Stimulated activated naive B cell treated with anti-CD40 and anti-IgM and Interleukin-4, amounts not matched to agents 10 μg/mL and 1 μg/mL and 100 μg/mL, for 72 hours (primary cell): ENCODE data around the gene NRXN3.

Experiments used
- ATAC-seq, 2 donors: fragments of 150-1000 bp; cut with Tn5 transposase; replicated peaks; 2 replicates each; pipeline ENCODE4 v1.10.0; 2021; ENCODE audit warnings: moderate library complexity in 1 of 2
- DNase-seq: peaks from one replicate; pipeline ENCODE4 v3.0.0; 2021
- H3K27ac Mint-ChIP-seq: one replicate; pipeline ENCODE4 v1.8.0; 2022; ENCODE audit warnings: mild to moderate bottlenecking, mixed read lengths
- H3K27me3 Mint-ChIP-seq, 2 donors: one replicate each; pipeline ENCODE4 v1.8.0; 2022; ENCODE audit warnings: mixed read lengths in 2 of 2
- H3K36me3 Mint-ChIP-seq, 2 donors: one replicate each; pipeline ENCODE4 v1.8.0; 2022; ENCODE audit warnings: mixed read lengths in 2 of 2, mild to moderate bottlenecking in 1 of 2
- H3K4me1 Mint-ChIP-seq, 2 donors: one replicate each; pipeline ENCODE4 v1.8.0; 2022; ENCODE audit warnings: mixed read lengths in 2 of 2, mild to moderate bottlenecking in 1 of 2
- H3K4me3 Mint-ChIP-seq, 2 donors: one replicate each; pipeline ENCODE4 v1.8.0; 2022; ENCODE audit warnings: mild to moderate bottlenecking in 2 of 2, mixed read lengths in 2 of 2, moderate library complexity in 1 of 2
- H3K9me3 Mint-ChIP-seq, 2 donors: one replicate each; pipeline ENCODE4 v1.8.0; 2022; ENCODE audit warnings: mixed read lengths in 2 of 2, mild to moderate bottlenecking in 1 of 2

NRXN3 gene

GRCh38 chr14:79453276-79453675, 1283.1 kb downstream of the NRXN3 start:
- Mint-ChIP-seq H3K27me3 (no peaks in the 10 kb centered on the region), H3K27ac (no peak overlapping the region), H3K9me3 (peaks cover 0 to 4% of the 10 kb centered on the region in 2 donors), H3K4me3 (no peak overlapping the region), H3K36me3 (no peaks in the 10 kb centered on the region), H3K4me1 (no peaks in the 10 kb centered on the region)
- no peak for ATAC-seq
- DNase-seq: no peak

DNA sequence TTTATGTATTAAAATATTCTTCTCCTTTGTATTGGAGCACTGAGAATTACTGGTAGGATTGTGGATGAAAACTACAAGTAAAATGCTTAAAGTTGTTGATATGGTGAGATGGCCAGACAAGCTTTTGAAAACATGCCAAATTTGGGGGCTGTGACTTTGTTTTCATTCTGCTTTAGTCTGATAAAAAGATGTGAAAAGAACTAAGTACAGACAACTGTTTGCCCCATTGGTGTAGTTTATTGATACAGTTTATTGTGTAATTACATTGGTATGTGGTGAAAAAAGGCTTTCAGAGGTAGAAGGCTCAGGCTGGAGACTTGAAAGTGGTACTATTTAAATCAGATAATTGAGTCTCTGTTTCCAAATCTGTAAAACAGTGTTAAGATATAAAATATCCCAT, 1294.3 kb downstream of the NRXN3 start:
- Mint-ChIP-seq H3K27me3 (no peaks in the 10 kb centered on the region), H3K4me1 (no peaks in the 10 kb centered on the region), H3K4me3 (no peak overlapping the region), H3K9me3 (no peaks in the 10 kb centered on the region), H3K36me3 (no peaks in the 10 kb centered on the region), H3K27ac (no peak overlapping the region)
- no peak for ATAC-seq
- no peak for DNase-seq

DNA sequence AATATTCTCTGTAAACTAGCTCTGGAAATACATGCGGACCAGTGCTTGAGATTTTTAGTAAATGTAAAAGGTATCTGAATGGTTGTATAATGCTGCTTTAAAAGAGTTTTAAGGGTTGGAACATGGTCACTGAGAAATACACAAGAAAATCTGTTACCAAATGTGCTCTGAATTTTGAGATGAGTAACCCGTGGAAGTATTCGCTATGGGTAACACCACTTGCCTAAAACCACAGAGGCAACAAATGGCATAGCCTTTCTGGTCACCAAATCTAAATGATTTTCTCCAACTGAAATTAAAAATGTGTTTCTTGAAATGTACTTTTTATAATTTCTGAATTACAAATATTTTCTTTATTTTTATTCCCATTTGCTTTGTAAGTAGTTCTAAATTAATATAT, 1295.5 kb downstream of the NRXN3 start:
- Mint-ChIP-seq H3K27me3 (no peaks in the 10 kb centered on the region), H3K4me3 (no peak overlapping the region), H3K4me1 (no peaks in the 10 kb centered on the region), H3K9me3 (no peaks in the 10 kb centered on the region), H3K27ac (no peak overlapping the region), H3K36me3 (no peaks in the 10 kb centered on the region)
- ATAC-seq (no peak), DNase-seq (no peak)

- H3K36me3 Mint-ChIP-seq: no peaks in the 10 kb centered on the region
- no peak overlapping the region for H3K4me3 Mint-ChIP-seq
- H3K27ac Mint-ChIP-seq: no peak overlapping the region
- H3K9me3 Mint-ChIP-seq: no peaks in the 10 kb centered on the region
- ATAC-seq (no peak), DNase-seq (no peak)
- H3K27me3 Mint-ChIP-seq: no peaks in the 10 kb centered on the region
- H3K4me1 Mint-ChIP-seq: no peaks in the 10 kb centered on the region
Observed at GRCh38 chr14:79466938-79467527, 1296.9 kb downstream of the NRXN3 start.

GRCh38 chr14:79467835-79468234, 1297.7 kb downstream of the NRXN3 start:
- Mint-ChIP-seq H3K4me1 (no peaks in the 10 kb centered on the region), H3K4me3 (no peak overlapping the region), H3K27ac (no peak overlapping the region), H3K36me3 (no peaks in the 10 kb centered on the region), H3K9me3 (peaks cover 0 to 2% of the 10 kb centered on the region in 2 donors), H3K27me3 (no peaks in the 10 kb centered on the region)
- ATAC-seq (no peak), DNase-seq (no peak)

DNA sequence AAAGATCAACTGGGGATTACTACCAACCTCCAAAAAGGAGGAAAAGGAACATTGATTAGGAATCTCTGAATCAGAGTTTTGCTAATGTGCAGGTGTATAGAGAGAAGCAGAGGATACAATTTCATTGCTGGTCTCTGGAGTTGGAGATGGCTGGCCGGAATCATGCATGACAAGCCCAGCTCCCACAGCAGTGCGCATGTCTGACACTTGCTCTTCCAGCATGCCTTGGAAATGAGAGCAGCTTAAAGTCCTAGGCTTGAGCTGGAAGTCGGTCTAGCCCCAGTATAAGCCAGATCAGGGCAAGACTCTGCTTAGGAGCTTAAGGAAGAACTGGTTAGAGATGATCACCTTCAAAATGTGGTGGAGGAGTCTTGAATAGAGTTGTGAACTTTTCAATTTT, 1298.3 kb downstream of the NRXN3 start:
- H3K36me3 Mint-ChIP-seq: no peaks in the 10 kb centered on the region
- no peak for ATAC-seq
- no peaks in the 10 kb centered on the region for H3K27me3 Mint-ChIP-seq
- no peaks in the 10 kb centered on the region for H3K4me1 Mint-ChIP-seq
- H3K27ac Mint-ChIP-seq: no peak overlapping the region
- H3K4me3 Mint-ChIP-seq: no peak overlapping the region
- DNase-seq: no peak
- H3K9me3 Mint-ChIP-seq: peaks cover 0 to 2% of the 10 kb centered on the region in 2 donors

DNA sequence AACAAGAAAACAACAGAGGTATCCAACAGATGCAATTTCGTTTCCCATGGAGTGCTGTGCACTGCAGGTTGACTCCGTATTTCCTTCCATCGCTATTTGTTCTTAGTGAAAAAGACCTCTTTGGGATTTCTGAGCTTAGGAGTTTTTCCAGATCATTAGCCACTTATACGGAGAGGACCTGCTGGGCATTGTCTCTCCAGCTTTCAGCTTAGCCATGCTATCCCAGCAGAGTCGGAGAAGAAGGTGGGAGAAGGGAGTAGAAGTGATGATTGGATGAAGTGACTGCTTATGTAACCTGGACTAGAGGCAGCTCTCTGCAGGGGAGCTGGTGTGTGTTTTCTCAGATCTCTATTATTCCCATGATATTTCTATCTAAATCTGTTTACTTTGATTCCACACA, 1303.5 kb downstream of the NRXN3 start:
- ATAC-seq (no peak), DNase-seq (no peak)
- H3K9me3 Mint-ChIP-seq: peaks cover 0 to 3% of the 10 kb centered on the region in 2 donors
- no peaks in the 10 kb centered on the region for H3K27me3 Mint-ChIP-seq
- no peak overlapping the region for H3K27ac Mint-ChIP-seq
- no peaks in the 10 kb centered on the region for H3K36me3 Mint-ChIP-seq
- H3K4me1 Mint-ChIP-seq: no peaks in the 10 kb centered on the region
- no peak overlapping the region for H3K4me3 Mint-ChIP-seq

DNA sequence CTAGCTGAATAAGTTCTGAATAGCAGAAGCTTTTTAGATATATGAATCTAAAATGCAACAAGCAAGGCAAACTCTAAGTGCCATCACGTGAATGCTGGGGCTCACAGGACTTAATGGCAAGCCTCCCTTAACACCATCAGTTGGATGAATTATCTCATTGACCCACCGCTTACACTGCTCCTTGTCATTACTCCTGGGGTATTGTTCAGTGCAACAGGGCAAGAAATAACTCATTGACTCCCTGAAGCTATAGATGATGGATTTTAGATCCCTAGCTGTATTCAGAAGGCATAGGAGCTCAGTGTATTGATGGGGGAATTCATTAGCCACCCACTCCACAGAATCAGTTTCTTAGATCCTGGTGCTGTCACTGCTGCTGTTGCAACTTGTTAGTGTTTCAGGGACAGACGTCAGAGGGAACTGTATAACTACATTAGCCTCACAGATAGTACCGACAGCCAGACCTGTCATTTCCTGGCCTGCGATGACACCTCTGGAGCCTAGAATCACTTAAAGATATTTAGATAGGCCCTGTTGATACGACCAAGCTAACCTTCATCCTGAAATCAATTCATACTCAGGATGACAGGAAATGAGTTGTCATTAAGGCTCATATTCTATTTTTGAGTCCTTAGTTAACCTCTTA, 1305.8 kb downstream of the NRXN3 start:
- H3K27me3 Mint-ChIP-seq: no peaks in the 10 kb centered on the region
- no peaks in the 10 kb centered on the region for H3K4me1 Mint-ChIP-seq
- no peak overlapping the region for H3K4me3 Mint-ChIP-seq
- no peaks in the 10 kb centered on the region for H3K36me3 Mint-ChIP-seq
- no peak overlapping the region for H3K27ac Mint-ChIP-seq
- DNase-seq (no peak), ATAC-seq (no peak)
- peaks cover 0 to 3% of the 10 kb centered on the region in 2 donors for H3K9me3 Mint-ChIP-seq

- Mint-ChIP-seq H3K27me3 (no peaks in the 10 kb centered on the region), H3K9me3 (peaks cover 0 to 4% of the 10 kb centered on the region in 2 donors), H3K36me3 (no peaks in the 10 kb centered on the region), H3K4me3 (no peak overlapping the region), H3K4me1 (no peaks in the 10 kb centered on the region), H3K27ac (no peak overlapping the region)
- no peak for ATAC-seq
- DNase-seq: no peak
Observed at GRCh38 chr14:79476552-79476951, 1306.4 kb downstream of the NRXN3 start.

DNA sequence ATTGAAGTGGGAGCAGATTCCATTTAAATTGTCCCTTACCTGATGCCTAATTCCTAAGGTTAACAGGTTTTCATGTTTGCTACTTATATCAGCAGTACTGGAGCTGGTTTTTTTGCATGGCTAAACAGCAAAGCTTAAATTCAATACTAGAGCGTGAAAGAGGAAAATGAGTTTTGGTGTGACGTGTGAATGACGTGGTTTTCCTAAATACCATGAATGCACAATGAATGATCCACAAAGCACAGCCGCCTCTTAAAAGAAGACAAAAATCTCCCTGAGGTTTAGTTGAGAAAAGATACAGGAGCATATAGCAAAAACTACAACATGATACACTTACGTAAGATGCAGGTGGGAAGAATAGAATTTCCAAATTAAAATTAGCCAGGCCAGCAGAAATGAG, 1310.0 kb downstream of the NRXN3 start:
- Mint-ChIP-seq H3K4me1 (no peaks in the 10 kb centered on the region), H3K9me3 (peaks cover 0 to 1% of the 10 kb centered on the region in 2 donors), H3K36me3 (no peaks in the 10 kb centered on the region), H3K27ac (no peak overlapping the region), H3K27me3 (no peaks in the 10 kb centered on the region), H3K4me3 (no peak overlapping the region)
- no peak for ATAC-seq
- DNase-seq: no peak

DNA sequence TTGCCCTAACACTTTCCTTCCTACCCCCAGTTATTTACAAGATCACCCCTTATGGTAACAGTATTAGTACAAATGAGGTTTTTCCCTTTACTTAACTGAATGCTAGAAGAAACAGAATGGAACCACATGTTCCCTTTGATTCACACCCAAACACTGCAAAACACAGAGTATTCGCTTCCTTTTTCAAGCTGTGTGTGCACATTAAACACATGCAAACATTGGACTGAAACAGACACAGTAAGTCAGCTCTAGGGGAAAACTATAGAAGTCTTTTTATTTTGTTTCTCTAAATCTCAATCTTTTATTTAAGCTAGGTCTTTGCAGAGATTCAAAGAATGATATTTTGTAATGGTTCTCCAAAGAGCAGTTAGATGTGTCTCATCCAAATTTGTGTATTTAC, 1312.7 kb downstream of the NRXN3 start:
- DNase-seq: no peak
- Mint-ChIP-seq H3K9me3 (peaks cover 0 to 4% of the 10 kb centered on the region in 2 donors), H3K36me3 (no peaks in the 10 kb centered on the region), H3K4me3 (no peak overlapping the region), H3K4me1 (no peaks in the 10 kb centered on the region), H3K27me3 (no peaks in the 10 kb centered on the region), H3K27ac (no peak overlapping the region)
- ATAC-seq: no peak

DNA sequence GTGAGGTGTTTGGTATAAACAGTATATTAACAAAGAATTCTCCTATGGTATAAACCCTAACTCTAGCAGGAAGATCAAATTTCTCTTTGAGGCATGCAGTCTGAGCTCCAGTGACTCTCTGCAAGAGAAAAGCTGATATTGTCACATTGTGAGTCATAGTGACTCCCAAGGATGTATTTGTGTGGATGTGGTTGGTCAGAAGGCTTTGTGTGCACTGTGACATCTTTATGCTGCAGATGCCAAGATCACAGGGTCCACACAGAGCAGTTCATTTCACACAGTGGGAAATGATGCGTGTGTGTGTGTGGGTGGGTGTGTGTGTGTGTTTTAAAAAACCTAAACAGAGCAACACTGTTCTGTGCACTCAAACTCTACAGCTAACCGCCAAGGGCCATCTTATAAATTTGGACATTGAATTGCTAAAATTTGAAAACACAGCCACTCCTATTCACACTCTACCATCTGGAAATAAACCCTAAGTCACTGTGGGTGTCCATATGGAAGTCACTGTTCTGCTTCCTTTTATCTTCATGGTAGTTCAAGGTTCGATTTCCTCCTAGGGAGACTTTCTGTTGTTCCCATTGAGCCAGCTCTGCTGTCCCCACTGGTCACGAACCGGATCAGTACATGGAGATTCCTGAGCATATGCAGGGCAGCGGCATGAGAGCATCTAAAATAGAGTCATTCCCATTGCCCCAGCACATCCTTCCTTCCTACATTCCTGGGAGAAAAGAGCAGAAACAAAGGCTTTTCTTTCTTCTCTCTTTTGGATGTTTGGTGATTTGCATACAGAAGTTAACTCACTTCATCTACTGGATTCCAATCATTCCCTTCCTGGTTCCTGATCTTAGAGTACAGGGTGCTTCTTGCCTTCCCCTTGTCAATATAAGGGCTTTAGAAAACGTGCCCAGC, 1313.6 kb downstream of the NRXN3 start:
- H3K36me3 Mint-ChIP-seq: no peaks in the 10 kb centered on the region
- H3K27ac Mint-ChIP-seq: no peak overlapping the region
- H3K4me3 Mint-ChIP-seq: no peak overlapping the region
- no peaks in the 10 kb centered on the region for H3K4me1 Mint-ChIP-seq
- H3K27me3 Mint-ChIP-seq: no peaks in the 10 kb centered on the region
- peaks cover 0 to 6% of the 10 kb centered on the region in 2 donors for H3K9me3 Mint-ChIP-seq
- DNase-seq (no peak), ATAC-seq (no peak)

DNA sequence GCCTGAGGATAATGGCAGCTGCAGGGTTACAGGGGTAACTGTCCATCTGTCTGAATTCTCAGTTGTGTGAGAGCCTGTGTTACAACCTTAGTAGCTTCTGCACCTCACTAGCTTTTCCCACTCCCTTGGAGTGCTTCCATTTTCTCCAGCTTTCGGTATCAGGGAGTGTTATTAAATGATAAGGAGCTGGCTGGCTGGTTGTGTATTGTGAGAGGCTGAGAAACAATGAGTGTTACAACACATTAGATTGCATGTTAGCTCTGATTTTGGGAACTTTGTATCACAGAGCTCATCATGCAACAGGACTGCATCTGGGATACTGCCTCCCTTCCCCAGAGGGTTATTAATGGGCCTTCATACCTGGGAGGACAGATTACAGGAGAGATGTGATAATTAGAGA, 1317.5 kb downstream of the NRXN3 start:
- DNase-seq: no peak
- no peaks in the 10 kb centered on the region for H3K4me1 Mint-ChIP-seq
- no peaks in the 10 kb centered on the region for H3K27me3 Mint-ChIP-seq
- H3K4me3 Mint-ChIP-seq: no peak overlapping the region
- H3K27ac Mint-ChIP-seq: no peak overlapping the region
- ATAC-seq: no peak
- no peaks in the 10 kb centered on the region for H3K36me3 Mint-ChIP-seq
- H3K9me3 Mint-ChIP-seq: peaks cover 0 to 9% of the 10 kb centered on the region in 2 donors

- Mint-ChIP-seq H3K4me3 (no peak overlapping the region), H3K9me3 (peaks cover 0 to 11% of the 10 kb centered on the region in 2 donors), H3K4me1 (no peaks in the 10 kb centered on the region), H3K27ac (no peak overlapping the region), H3K27me3 (no peaks in the 10 kb centered on the region), H3K36me3 (no peaks in the 10 kb centered on the region)
- DNase-seq: no peak
- ATAC-seq: no peak
Observed at GRCh38 chr14:79491161-79491560, 1321.0 kb downstream of the NRXN3 start.
